ENCODE measurements around the gene PRKN.
A peak's percentile ranks its signal among the peaks of the same experiment; 100 is the strongest.

PRKN gene

GRCh38 chr6:161446296-161446925, 1281.2 kb downstream of the PRKN start:
- DNase-seq (ENCODE audit: low read depth): no peak

GRCh38 chr6:161445021-161445799, 1282.4 kb downstream of the PRKN start:
- DNase-seq (ENCODE audit: low read depth): no peak

- no peak for DNase-seq (ENCODE audit: low read depth)
Observed at GRCh38 chr6:161444464-161444863, 1283.1 kb downstream of the PRKN start.

- no peak for DNase-seq (ENCODE audit: low read depth)
Observed at GRCh38 chr6:161443848-161444247, 1283.7 kb downstream of the PRKN start.

- DNase-seq (ENCODE audit: low read depth): no peak
Observed at GRCh38 chr6:161442420-161442819, 1285.1 kb downstream of the PRKN start.

GRCh38 chr6:161440299-161440698, 1287.3 kb downstream of the PRKN start:
- no peak for DNase-seq (ENCODE audit: low read depth)

- peak; percentile 86 for DNase-seq (ENCODE audit: low read depth)
Observed at GRCh38 chr6:161439093-161439492, 1288.5 kb downstream of the PRKN start.

- no peak for DNase-seq (ENCODE audit: low read depth)
Observed at GRCh38 chr6:161438430-161439030, 1289.0 kb downstream of the PRKN start.

GRCh38 chr6:161437851-161438250, 1289.7 kb downstream of the PRKN start:
- no peak for DNase-seq (ENCODE audit: low read depth)

- no peak for DNase-seq (ENCODE audit: low read depth)
Observed at GRCh38 chr6:161436106-161436876, 1291.3 kb downstream of the PRKN start.

- DNase-seq (ENCODE audit: low read depth): no peak
Observed at GRCh38 chr6:161435748-161436070, 1291.9 kb downstream of the PRKN start.

- DNase-seq (ENCODE audit: low read depth): peak; percentile 97
Observed at GRCh38 chr6:161434921-161435747, 1292.4 kb downstream of the PRKN start.

GRCh38 chr6:161434350-161434749, 1293.2 kb downstream of the PRKN start:
- DNase-seq (ENCODE audit: low read depth): no peak

GRCh38 chr6:161432546-161432945, 1295.0 kb downstream of the PRKN start:
- no peak for DNase-seq (ENCODE audit: low read depth)

- no peak for DNase-seq (ENCODE audit: low read depth)
Observed at GRCh38 chr6:161429921-161430490, 1297.6 kb downstream of the PRKN start.

GRCh38 chr6:161424421-161424820, 1303.1 kb downstream of the PRKN start:
- no peak for DNase-seq (ENCODE audit: low read depth)

GRCh38 chr6:161422710-161423680, 1304.6 kb downstream of the PRKN start:
- no peak for DNase-seq (ENCODE audit: low read depth)

- DNase-seq (ENCODE audit: low read depth): peak; percentile 76
Observed at GRCh38 chr6:161418463-161418945, 1309.1 kb downstream of the PRKN start.

- peak; percentile 87 for DNase-seq (ENCODE audit: low read depth)
Observed at GRCh38 chr6:161417717-161418462, 1309.7 kb downstream of the PRKN start.

Measured in non-pigmented ciliary epithelial cell (primary cell).